HG03039 (cell line): Measurements from ENCODE around the gene SLTM.
"Not testable (repeated sequence)": the region's sequence is repeated elsewhere in the genome, so short reads cannot be mapped to it uniquely, and the experiment has no call there.

Source experiments
- ATAC-seq: cut with Tn5 transposase; IDR thresholded peaks from one replicate; pipeline ENCODE4 v1.9.1; 2021; ENCODE audit warnings: mild to moderate bottlenecking, moderate library complexity; ENCODE audit not compliant: unreplicated experiment

SLTM gene

DNA sequence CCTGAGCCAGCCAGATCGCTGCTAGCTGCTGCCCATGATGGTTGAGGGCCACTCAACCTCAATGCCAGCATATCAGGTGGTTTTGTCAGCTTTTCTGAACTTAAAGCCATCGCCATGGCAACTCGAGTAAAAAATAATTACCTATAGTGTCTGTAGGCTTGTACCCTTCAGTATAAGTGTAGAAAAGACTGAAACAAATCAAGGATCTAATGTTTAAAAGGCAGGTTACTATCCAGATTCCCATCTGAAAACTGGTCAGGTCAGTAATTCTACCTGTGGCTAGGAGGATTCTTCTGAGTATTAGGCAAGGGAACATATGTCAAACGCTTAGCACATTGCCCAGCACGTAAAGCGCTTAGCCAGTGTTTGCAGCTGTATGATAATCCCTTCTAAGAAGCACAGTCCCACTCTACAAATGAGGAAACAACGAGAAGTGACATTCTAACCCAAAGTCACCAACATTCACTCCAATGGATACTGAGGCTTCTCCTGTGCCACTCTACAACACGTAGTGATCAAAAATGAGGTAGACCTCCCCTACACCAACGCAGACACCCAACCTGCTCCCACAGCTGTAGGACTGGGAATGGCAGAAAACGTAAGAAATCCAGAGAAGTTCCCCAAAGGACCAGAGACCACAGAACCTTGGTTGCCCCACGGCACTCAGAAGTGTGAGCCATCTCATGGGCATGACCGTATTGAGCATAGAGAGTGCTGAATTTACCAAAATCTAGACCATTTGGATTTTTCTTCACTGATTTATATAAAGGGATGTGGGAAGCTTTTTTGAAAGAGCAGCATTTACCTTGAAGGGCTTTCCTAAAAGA, 55.3 kb downstream of the SLTM start:
- no peak for ATAC-seq

- no peak for ATAC-seq
Measured at GRCh38 chr15:58876306-58877106, 57.0 kb downstream of the SLTM start.

- ATAC-seq: no peak
Measured at GRCh38 chr15:58875343-58875742, 58.1 kb downstream of the SLTM start.

GRCh38 chr15:58873267-58873666, 60.2 kb downstream of the SLTM start:
- no peak for ATAC-seq

GRCh38 chr15:58870451-58870850, 63.0 kb downstream of the SLTM start:
- ATAC-seq: no peak

DNA sequence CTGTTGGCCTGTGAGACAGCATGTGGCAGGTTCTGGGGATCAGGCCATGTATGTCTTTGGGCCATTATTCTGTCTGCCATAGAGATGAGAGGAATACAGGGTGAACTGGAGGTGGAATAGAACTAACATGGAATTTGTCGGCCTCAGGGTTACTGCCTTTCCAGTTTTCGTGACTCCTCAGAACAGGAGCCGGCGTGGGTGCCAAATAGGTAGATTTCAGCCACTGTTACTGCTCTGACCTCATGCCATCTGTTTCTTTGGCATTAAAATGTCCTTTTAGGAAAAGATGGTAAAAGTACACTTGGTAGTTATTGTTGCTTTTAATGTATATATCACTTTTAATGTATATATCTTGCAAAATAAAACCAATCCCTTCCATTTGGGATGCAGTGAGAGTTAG, 65.6 kb downstream of the SLTM start:
- ATAC-seq: no peak

GRCh38 chr15:58865425-58865880, 68.0 kb downstream of the SLTM start:
- ATAC-seq: no peak

GRCh38 chr15:58864602-58865424, 68.7 kb downstream of the SLTM start:
- ATAC-seq: no peak

DNA sequence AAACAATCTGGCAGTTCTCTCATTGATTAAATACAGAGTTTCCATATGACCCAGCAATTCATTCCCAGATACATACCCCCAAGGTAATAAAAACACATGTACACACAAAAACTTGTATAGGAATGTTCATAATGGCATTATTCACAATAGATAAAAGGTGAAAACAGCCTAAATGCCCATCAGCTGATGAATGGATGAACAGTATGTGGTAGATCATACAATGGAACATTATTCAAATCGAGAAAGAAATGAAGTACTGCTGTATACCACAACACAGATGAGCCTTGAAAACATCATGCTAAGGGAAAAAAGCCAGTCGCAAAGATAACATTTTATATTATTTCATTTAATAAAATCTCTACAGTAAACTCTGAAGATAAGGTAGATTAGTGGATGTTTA, 71.2 kb downstream of the SLTM start:
- ATAC-seq: no peak

- ATAC-seq: not testable (repeated sequence)
Measured at GRCh38 chr15:58856621-58857020, 76.9 kb downstream of the SLTM start.

DNA sequence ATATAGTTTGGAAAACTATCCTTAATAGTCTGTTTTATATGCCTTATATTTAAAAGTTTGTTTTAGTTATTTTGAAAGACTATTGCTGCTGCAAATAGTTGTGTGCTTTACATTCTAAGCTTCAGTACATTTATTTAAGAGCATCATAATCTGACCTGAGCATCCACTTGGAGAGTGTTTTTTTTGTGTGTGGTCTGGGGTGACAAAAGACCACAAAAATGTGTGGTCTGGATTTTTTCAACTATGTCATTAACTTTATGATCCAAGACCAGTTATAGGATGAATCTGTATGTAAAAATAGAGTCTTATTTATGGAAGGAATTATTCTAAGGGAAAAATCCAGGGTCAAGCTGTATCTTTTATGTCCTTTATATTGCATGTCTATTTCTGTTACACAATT, 77.4 kb downstream of the SLTM start:
- no peak for ATAC-seq

DNA sequence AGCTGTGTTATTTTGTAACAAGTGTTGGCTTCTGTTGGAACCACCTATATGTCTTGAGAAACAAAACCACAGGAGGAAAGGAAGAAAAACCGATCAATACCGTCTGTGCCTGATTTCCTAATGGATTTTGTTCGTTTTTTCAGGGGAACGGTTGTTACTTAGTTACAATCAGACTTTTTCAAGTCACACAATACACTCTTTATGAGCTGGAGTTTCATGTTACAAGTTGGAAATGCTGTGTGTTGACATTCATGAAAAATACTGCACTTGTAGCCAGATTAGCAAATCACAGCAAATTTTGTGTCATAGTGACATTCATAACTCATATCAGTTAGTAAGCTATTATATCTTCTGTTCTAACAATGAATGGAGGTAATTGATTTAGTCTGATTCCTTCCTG, 78.9 kb downstream of the SLTM start:
- ATAC-seq: no peak

DNA sequence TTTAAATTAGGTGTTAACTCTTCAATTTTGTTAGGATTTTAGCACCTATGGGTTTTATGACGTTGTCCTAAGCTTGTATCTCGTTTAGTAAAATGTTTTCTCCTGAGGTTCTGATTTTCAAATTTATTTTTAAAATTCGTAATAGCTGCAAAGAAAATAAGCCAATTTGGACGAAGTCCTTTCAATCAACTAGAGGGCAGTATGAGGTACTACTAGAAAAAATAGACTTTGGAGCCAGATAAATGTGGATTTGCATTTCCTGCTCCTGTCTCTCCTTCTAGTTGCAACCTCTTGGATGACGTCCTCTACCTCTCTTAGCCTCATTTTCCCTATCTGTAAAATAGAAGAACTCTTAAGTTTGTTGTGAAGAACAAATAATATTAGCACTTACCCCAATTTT, 81.1 kb downstream of the SLTM start:
- no peak for ATAC-seq

DNA sequence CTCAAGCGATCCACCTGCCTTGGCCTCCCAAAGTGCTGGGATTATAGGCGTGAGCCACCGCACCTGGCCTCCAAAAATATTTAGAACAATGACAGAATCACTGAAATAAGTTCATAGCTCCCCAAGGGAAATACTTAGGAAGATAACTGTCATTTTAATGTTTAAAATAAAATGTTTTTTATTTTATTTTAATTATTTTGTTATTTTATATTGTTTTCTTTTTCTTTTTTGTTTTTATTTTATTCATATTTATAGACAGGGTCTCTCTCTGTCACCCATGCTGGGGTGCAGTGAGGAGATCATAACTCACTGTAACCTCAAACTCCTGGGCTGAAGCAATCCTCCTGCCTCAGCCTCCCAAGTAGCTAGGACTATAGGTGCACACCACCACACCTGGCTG, 82.3 kb downstream of the SLTM start:
- not testable (repeated sequence) for ATAC-seq

GRCh38 chr15:58842713-58843396, 90.6 kb downstream of the SLTM start:
- no peak for ATAC-seq

DNA sequence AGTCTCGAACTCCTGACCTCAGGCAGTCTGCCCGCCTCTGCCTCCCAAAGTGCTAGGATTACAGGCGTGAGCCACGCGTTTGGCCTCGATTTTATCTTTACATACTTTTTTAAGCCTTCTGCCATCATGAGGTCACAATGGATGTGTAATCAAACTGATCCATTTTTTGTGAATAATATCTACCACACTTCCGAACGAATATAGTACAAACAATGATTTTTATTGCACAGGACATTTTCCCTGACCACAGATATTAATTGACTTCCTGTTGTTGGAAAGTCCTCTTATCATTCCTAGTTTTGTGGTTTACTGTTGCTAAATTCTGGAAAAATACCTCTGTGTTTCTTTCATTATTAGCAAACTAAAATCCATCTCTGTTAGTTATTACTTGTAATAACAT, 93.4 kb downstream of the SLTM start:
- no peak for ATAC-seq

DNA sequence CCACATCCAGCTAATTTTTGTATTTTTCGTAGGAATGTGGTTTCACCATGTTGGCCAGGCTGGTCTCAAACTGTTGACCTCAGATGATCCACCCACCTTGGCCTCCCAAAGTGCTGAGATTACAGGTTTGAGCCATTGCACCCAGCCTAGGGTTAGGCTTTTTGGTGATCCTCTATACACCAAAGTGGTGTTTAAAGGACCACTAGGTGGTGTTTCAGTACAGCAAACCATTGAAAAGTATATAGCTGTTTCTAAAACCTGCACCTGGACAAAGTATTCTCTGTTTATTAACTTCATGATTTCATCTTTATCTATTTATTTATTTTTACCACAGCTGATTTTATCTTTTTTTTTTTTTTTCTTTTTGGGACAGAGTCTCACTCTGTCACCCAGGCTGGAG, 94.0 kb downstream of the SLTM start:
- ATAC-seq: no peak

GRCh38 chr15:58833681-58834426, 99.6 kb downstream of the SLTM start:
- ATAC-seq: not testable (repeated sequence)

GRCh38 chr15:58830556-58830955, 102.9 kb downstream of the SLTM start:
- no peak for ATAC-seq
